Spleen (tissue), 7 donors: ENCODE measurements around the gene RNF121.
"Not testable (repeated sequence)": the region's sequence is repeated elsewhere in the genome, so short reads cannot be mapped to it uniquely, and the experiment has no call there.

Source experiments
- POLR2A ChIP-seq, 3 donors: fragments of 450-650 bp; IDR thresholded peaks; one replicate each; pipeline ENCODE4 v1.5.1; 2017; ENCODE audit warnings: antibody characterized with exemption in 3 of 3, mild to moderate bottlenecking in 1 of 3
- POLR2AphosphoS5 ChIP-seq, 3 donors: sonication (generic); formaldehyde crosslinking; IDR thresholded peaks; one replicate each; pipeline ENCODE4 v1.5.1; 2017; ENCODE audit warnings: antibody characterized with exemption in 3 of 3
- TF ChIP-seq, protein P1 (sequence below), 11 experiments: fragments of 200-600 bp in 7 of 11; fragments of 450-650 bp in 4 of 11; sonication (generic) in 4 of 11; IDR thresholded peaks in 8 of 11; conservative IDR thresholded peaks in 3 of 11; 1 replicate in 7 of 11; 2 replicates in 4 of 11; pipeline versions ENCODE4 v1.4.0 to v1.8.0; 2016 to 2021; ENCODE audit warnings: antibody characterized with exemption in 11 of 11, inconsistent platforms in 4 of 11, mild to moderate bottlenecking in 1 of 11
- donor health status: DM: no; HTN: no; CAD: no; lungs with moderate emphysema.
- donor health status: DM: no; HTN: no; CAD: no.
- donor health status: DM: no; HTN: no; CAD: no.

DNA sequence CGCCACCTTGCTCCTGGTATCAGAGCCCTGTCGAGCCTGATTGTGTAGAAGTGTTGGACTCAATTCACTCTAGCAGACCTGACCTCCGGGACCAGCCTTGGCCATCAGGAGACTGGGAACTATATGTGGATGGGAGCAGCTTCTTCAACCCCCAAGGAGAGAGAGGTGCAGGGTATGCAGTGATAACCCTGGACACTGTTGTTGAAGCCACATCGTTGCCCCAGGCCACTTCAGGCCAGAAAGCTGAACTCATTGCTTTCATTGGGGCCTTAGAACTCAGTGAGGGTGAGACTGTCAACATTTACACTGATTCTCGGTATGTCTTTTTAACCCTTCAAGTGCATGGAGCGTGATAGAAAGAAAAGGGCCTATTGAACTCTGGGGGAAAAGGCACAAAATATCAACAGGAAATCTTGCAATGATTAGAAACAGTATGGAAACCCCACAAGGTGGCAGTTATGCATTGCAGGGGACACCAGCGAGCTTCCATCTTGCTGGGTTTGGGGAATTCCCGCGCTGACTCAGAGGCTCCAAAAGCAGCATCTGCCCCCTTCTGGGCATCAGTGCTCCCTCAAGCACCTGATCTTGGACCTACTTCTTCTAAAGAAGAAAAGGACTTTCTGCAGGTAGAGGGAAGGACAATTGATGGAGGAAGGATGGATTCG, 17.4 kb upstream of the RNF121 start:
- TF ChIP-seq, protein P1, sequence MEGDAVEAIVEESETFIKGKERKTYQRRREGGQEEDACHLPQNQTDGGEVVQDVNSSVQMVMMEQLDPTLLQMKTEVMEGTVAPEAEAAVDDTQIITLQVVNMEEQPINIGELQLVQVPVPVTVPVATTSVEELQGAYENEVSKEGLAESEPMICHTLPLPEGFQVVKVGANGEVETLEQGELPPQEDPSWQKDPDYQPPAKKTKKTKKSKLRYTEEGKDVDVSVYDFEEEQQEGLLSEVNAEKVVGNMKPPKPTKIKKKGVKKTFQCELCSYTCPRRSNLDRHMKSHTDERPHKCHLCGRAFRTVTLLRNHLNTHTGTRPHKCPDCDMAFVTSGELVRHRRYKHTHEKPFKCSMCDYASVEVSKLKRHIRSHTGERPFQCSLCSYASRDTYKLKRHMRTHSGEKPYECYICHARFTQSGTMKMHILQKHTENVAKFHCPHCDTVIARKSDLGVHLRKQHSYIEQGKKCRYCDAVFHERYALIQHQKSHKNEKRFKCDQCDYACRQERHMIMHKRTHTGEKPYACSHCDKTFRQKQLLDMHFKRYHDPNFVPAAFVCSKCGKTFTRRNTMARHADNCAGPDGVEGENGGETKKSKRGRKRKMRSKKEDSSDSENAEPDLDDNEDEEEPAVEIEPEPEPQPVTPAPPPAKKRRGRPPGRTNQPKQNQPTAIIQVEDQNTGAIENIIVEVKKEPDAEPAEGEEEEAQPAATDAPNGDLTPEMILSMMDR (IDR thresholded peaks at IDR 0.05 in 8 of 11, conservative IDR thresholded peaks at IDR 0.05 in 3 of 11), result not testable (repeated sequence)
- not testable (repeated sequence) for TF ChIP-seq POLR2AphosphoS5, POLR2A (IDR thresholded peaks at IDR 0.05)
